GM11168 (cell line): ENCODE measurements around the gene INPP4A.

Experiments used
- in situ Hi-C: fragments of 300-500 bp; cut with MboI; formaldehyde crosslinking; loops from one replicate; pipeline ENCODE4 v1.12.0; 2022; ENCODE audit warnings: low sequenced_read_pairs; ENCODE audit not compliant: unreplicated experiment

Gene INPP4A

GRCh38 chr2:98533547-98533946 lies 88.9 kb downstream of the INPP4A start:
- in situ Hi-C loops, result no loop called here

GRCh38 chr2:98534761-98535160 lies 90.1 kb downstream of the INPP4A start:
- in situ Hi-C loops, result no loop called here

- in situ Hi-C loops, result no loop called here
Observed at GRCh38 chr2:98535971-98536677, 91.5 kb downstream of the INPP4A start.

- in situ Hi-C loops, result no loop called here
Observed at GRCh38 chr2:98537390-98538126, 92.9 kb downstream of the INPP4A start.

- in situ Hi-C loops, result no loop called here
Observed at GRCh38 chr2:98538280-98539041, 93.8 kb downstream of the INPP4A start.

- in situ Hi-C loops, result no loop called here
Observed at GRCh38 chr2:98539056-98539735, 94.5 kb downstream of the INPP4A start.

- in situ Hi-C loops, result no loop called here
Observed at GRCh38 chr2:98540536-98540935, 95.9 kb downstream of the INPP4A start.

- in situ Hi-C loops, result no loop called here
Observed at GRCh38 chr2:98541489-98541888, 96.8 kb downstream of the INPP4A start.

GRCh38 chr2:98541906-98542305 lies 97.2 kb downstream of the INPP4A start:
- in situ Hi-C loops, result no loop called here

GRCh38 chr2:98543214-98543613 lies 98.6 kb downstream of the INPP4A start:
- in situ Hi-C loops, result no loop called here

GRCh38 chr2:98543842-98544241 lies 99.2 kb downstream of the INPP4A start:
- in situ Hi-C loops, result no loop called here

- in situ Hi-C loops, result no loop called here
Observed at GRCh38 chr2:98545591-98545990, 100.9 kb downstream of the INPP4A start.

GRCh38 chr2:98546186-98546585 lies 101.5 kb downstream of the INPP4A start:
- in situ Hi-C loops, result no loop called here

GRCh38 chr2:98547092-98547790 lies 102.6 kb downstream of the INPP4A start:
- in situ Hi-C loops, result no loop called here

GRCh38 chr2:98548920-98549818 lies 104.5 kb downstream of the INPP4A start:
- in situ Hi-C loops, result no loop called here

- in situ Hi-C loops, result no loop called here
Observed at GRCh38 chr2:98550165-98550564, 105.5 kb downstream of the INPP4A start.

GRCh38 chr2:98551316-98551715 lies 106.7 kb downstream of the INPP4A start:
- in situ Hi-C loops, result no loop called here

GRCh38 chr2:98552499-98553179 lies 108.0 kb downstream of the INPP4A start:
- in situ Hi-C loops, result no loop called here
